T-helper 1 cell treated with Interleukin-12 subunit alpha and Interleukin-12 subunit beta and Interleukin-4 antibody, amounts not matched to agents 30 μg/mL and 1 μg/mL, for 36 hours (primary cell): ENCODE data around the gene GOLGA8N.
A peak's percentile ranks its signal among the peaks of the same experiment; 100 is the strongest.
"Not testable (repeated sequence)": the region's sequence is repeated elsewhere in the genome, so short reads cannot be mapped to it uniquely, and the experiment has no call there.

Source experiments
- H3K27ac Mint-ChIP-seq: one replicate; pipeline ENCODE4 v1.8.0; 2021; ENCODE audit warnings: mild to moderate bottlenecking, mixed read lengths
- H3K27me3 Mint-ChIP-seq: one replicate; pipeline ENCODE4 v1.8.0; 2021; ENCODE audit warnings: low read depth, mixed read lengths
- H3K36me3 Mint-ChIP-seq: one replicate; pipeline ENCODE4 v1.8.0; 2021; ENCODE audit warnings: low read depth, mixed read lengths
- H3K4me1 Mint-ChIP-seq: one replicate; pipeline ENCODE4 v1.8.0; 2021; ENCODE audit warnings: low read depth, mixed read lengths
- H3K4me3 Mint-ChIP-seq: one replicate; pipeline ENCODE4 v1.8.0; 2021; ENCODE audit warnings: mild to moderate bottlenecking, moderate library complexity, mixed read lengths
- H3K9me3 Mint-ChIP-seq: one replicate; pipeline ENCODE4 v1.8.0; 2021; ENCODE audit warnings: mixed read lengths

Gene GOLGA8N

DNA sequence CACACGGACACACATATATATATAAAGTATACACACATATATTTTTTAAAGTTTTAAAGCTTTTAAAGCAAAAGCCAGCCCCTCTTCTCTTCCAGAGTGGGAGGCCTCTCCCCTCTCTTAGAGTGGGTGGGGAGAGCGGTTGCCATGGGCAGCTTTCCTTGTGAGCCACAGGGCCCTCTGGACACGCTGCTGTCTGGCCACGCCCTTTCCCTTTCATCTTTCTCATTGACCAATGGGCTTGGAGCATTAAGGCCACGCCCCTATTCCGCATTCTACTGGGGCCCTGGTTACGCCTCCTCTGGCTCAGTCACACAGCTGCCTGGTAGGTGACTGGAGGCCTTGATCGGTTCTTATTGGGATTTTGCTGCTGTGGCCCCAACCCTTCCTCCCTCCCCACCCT, at the start of gene GOLGA8N:
Gene GOLGA8N, plus strand, starts transcription at position 306 of the 400 bp plus-strand sequence.
- H3K27ac Mint-ChIP-seq, H3K4me3 Mint-ChIP-seq, H3K9me3 Mint-ChIP-seq, H3K36me3 Mint-ChIP-seq, H3K27me3 Mint-ChIP-seq, H3K4me1 Mint-ChIP-seq: not testable (repeated sequence)

DNA sequence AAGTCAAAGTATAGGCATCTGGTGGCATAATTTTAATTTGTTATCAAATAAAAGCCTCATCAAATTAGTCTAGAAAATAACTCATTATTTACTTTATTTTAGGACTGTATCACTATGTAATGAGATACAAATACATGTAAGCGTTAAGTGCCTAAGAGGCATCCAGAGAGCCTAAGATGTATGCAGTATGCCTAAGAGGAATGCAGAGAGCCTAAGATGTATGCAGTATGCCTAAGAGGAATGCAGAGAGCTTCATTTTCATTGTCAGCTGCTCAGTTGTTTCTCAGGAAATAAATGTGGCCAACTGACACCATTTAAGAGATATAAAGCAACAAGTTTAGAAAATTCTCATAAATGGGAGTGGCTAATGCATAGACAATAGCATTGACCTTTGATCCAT, 49.8 kb upstream of the GOLGA8N start:
- H3K9me3 Mint-ChIP-seq, H3K36me3 Mint-ChIP-seq: not testable (repeated sequence)

DNA sequence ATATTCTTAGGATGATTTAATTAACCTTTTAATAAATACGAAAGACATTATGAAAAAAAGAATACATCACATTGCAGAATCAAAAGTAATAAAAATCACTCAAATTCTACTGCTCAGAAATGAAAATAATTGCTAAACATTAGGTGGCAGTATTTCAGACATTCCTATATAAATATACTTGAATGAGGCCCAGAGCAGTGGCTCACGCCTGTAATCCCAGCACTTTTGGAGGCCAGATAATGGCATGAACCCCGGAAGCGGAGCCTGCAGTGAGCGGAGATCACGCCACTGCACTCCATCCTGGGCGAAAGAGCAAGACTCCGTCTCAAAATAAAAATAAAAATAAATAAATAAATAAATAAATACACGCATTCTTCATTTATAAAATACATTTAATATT, 48.1 kb upstream of the GOLGA8N start:
- not testable (repeated sequence) for H3K27me3 Mint-ChIP-seq, H3K27ac Mint-ChIP-seq, H3K9me3 Mint-ChIP-seq, H3K36me3 Mint-ChIP-seq, H3K4me1 Mint-ChIP-seq, H3K4me3 Mint-ChIP-seq

More for the DNA sequence above, 49.8 kb upstream of the GOLGA8N start:
- not testable (repeated sequence) for H3K4me1 Mint-ChIP-seq, H3K27ac Mint-ChIP-seq, H3K4me3 Mint-ChIP-seq, H3K27me3 Mint-ChIP-seq

DNA sequence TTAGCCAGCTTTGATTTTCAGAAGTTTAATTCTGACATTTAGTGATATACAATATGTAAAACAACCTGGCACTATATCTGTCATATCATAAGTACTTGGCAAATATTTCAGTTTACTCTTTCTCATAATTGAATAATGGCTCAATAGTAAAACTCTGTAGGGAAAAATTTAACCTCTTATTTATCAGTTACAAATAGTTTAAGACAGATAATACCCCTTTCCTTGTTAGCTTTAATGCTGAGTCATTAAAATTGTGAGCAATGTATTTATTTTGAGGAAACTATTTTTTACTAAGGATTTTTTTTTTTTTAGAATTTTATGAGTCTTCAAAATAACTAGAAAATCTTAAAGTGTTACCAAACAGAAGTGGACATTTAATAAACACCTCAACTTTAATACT, 38.7 kb upstream of the GOLGA8N start:
- not testable (repeated sequence) for H3K4me1 Mint-ChIP-seq, H3K27ac Mint-ChIP-seq, H3K36me3 Mint-ChIP-seq, H3K27me3 Mint-ChIP-seq, H3K9me3 Mint-ChIP-seq, H3K4me3 Mint-ChIP-seq

DNA sequence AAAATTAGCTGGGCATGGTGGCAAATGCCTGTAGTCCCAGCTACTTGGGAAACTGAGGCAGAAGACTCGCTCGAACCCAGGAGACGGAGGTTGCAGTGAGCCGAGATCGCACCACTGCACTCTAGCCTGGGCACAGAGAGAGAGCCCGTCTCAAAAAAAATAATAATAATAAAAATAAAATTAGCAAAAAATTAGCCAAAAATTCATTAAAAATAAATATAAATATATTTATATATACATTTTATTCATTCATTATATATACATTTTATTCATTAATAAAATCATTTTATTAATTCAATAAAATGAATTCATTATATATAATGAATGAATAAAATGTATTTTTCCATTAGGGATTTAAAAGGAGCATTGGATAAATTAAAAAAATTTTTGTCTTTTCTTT, 31.1 kb upstream of the GOLGA8N start:
- not testable (repeated sequence) for H3K4me3 Mint-ChIP-seq, H3K36me3 Mint-ChIP-seq, H3K4me1 Mint-ChIP-seq, H3K27me3 Mint-ChIP-seq, H3K9me3 Mint-ChIP-seq, H3K27ac Mint-ChIP-seq

DNA sequence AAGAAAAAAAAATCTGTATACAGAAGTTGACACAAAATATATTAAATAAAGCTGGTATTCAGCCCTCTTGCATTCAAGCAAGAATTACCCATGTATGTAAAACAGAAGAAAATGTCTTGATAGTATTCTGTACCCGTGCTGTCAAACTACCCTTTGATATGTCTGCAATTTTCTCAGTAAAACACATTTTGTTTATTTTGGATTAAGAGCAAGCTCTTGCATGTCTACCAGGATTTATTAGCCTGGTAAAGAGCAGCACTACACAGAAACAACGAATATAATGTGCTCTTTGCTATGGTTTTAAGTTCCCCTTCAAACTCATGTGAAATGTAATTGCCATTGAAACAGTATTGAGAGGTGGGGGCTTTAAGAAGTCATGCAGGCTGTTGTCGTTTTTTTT, 24.3 kb upstream of the GOLGA8N start:
- not testable (repeated sequence) for H3K9me3 Mint-ChIP-seq, H3K4me3 Mint-ChIP-seq, H3K27ac Mint-ChIP-seq, H3K4me1 Mint-ChIP-seq, H3K27me3 Mint-ChIP-seq, H3K36me3 Mint-ChIP-seq

DNA sequence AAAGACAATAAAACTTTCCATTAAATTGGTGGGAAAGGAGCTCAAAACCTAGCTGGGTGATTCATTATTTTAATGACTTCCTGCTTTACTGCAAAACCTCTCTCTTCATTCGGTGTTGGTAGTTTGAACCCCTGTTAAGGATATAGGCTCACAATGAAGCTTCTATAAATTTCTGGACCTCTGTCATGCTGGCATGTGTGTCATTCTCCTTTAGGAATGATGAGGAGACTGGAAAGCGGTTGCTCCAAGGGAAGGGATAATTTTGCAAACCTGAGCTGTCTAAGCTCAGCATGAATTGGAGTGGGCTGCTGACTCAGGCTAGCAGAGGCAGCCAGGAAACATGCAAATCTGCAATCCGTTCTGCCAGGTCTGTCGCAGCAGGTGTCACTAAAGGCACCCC, 14.8 kb upstream of the GOLGA8N start:
- H3K9me3 Mint-ChIP-seq: not testable (repeated sequence)
- peak overlapping the region; percentile 89 for H3K27ac Mint-ChIP-seq

DNA sequence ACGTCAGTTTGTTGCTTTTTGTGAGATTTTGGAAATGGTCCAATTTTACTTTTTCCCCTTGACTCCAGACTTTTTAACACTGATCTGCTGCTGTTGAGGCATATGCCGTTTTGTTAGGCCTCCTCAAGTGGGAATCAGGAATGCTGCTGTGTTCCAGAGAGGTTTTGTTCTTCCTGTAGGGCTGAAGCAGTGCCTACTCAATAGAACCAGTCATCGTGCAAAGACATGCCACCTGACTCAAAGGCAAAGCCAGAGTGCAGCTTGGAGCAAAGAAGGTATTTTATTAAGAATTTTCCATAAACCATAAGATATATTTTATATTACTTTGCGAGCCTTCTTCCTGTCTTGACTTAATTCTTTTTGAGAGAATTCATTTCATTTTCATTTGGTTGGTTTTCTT, 7.4 kb upstream of the GOLGA8N start:
- not testable (repeated sequence) for H3K4me1 Mint-ChIP-seq, H3K36me3 Mint-ChIP-seq, H3K4me3 Mint-ChIP-seq, H3K9me3 Mint-ChIP-seq, H3K27ac Mint-ChIP-seq, H3K27me3 Mint-ChIP-seq

More for the DNA sequence above, 14.8 kb upstream of the GOLGA8N start:
- not testable (repeated sequence) for H3K36me3 Mint-ChIP-seq, H3K27me3 Mint-ChIP-seq, H3K4me1 Mint-ChIP-seq
- peak overlapping the region; percentile 71 for H3K4me3 Mint-ChIP-seq

DNA sequence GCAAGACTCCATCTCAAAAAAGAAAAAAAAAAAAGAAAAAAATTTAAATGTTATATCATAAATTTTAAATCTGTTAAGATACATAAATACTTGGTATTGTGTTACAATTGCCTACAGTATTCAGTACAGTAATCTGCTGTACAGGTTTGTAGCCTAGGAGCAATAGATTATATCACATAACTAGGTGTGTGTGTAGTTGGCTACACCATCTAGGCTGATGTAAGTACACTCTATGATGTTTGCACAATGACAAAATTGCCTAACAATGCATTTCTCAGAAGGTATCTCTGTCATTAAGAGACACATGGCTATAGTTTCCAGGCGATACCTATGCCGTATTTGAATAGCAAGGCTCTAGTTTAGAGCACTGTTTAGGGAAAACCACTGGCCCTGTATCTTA, 16.3 kb downstream of the GOLGA8N start:
- H3K4me1 Mint-ChIP-seq, H3K4me3 Mint-ChIP-seq, H3K36me3 Mint-ChIP-seq, H3K9me3 Mint-ChIP-seq, H3K27ac Mint-ChIP-seq, H3K27me3 Mint-ChIP-seq: not testable (repeated sequence)

DNA sequence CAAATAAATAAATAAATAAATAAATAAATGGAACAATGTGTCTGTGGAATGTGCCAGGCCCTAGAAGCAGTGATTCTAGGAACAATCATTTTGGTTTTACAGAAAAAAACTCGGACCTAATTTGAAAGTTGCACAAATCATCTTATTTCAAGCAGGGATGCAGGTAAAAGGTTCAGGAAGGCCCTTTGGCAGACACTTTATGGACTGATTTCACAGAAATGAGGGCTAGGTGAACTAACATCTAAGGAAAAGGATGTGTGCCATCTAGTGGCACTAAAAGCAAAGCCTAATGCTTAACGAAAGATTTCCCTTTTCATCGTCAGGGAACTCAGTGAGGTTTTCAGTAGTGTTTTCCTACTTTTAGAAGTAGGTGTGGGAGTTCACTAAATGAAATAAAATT, 17.5 kb downstream of the GOLGA8N start:
- not testable (repeated sequence) for H3K27me3 Mint-ChIP-seq, H3K9me3 Mint-ChIP-seq, H3K4me1 Mint-ChIP-seq, H3K4me3 Mint-ChIP-seq, H3K27ac Mint-ChIP-seq, H3K36me3 Mint-ChIP-seq

DNA sequence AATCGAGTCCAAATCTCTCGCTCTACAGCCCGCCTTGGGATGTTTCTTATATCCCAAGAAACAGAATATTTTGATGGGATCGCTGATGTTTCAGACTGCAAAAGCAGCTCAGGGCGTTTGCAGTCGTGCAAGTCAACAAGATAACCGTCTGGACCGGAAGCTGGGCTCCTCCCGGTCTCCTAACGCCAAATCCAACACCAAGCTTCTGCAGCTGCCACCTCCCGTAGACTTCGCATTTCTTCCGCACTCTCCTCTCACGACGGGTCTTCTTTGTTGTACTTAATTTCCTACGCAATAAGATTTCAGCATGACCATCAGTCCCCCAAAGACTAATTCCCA, 21.4 kb downstream of the GOLGA8N start:
- Mint-ChIP-seq H3K4me1 (peaks cover 20% of the 10 kb centered on the region), H3K27ac (peak overlapping the region; percentile 95), H3K36me3 (peaks cover 14% of the 10 kb centered on the region), H3K4me3 (peak overlapping the region; percentile 96)
- H3K9me3 Mint-ChIP-seq, H3K27me3 Mint-ChIP-seq: not testable (repeated sequence)

DNA sequence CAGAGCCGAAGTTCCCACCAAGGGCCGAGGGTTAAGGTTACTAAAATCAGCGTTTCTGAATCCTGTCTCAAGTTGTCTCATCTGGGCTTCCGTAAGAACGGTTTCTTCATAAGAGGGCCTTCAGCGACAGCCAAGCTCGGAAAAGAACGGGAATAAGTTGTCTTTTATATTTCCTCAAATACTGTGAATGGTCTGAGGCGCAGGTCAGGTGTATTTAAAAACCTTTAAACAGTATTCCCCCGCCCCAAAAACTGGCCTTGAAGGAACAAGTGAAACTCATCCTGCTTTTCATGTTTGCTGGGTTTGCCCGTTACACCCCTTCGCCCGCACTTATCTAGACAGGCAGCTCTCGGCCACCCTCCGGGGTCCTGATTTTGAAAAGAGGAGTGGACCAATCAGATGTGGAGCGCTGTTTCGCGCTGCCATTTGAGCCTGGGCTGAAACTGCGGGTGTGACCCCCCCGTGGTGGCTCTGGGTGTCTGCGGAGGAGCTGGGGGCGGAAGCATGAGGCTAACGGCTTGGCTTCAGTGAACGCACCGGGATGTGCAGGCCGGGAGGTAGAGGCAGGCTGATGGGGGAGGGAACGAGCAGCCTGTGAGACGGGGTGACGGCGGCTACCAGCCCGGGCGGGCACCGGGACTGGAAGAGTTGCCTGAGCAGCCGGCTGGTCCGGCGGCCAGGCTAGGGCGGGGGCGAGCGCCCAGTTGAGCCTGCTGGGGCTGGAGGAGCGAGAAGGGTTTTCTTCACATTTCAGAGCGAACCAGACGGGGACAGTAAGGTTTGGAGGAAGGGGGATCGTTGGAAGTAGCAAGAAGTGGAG, 22.0 kb downstream of the GOLGA8N start, which contains the start of gene ARHGAP11A:
Gene ARHGAP11A, plus strand, starts transcription at position 454 of the 820 bp plus-strand sequence. CDS start 708 bp downstream, outside the sequence.
- Mint-ChIP-seq H3K4me1 (peaks cover 20% of the 10 kb centered on the region), H3K4me3 (peak within 1 kb of the TSS; percentile 96), H3K27ac (peak within 1 kb of the TSS; percentile 95), H3K36me3 (peaks cover 14% of the 10 kb centered on the region)
- not testable (repeated sequence) for H3K9me3 Mint-ChIP-seq, H3K27me3 Mint-ChIP-seq

DNA sequence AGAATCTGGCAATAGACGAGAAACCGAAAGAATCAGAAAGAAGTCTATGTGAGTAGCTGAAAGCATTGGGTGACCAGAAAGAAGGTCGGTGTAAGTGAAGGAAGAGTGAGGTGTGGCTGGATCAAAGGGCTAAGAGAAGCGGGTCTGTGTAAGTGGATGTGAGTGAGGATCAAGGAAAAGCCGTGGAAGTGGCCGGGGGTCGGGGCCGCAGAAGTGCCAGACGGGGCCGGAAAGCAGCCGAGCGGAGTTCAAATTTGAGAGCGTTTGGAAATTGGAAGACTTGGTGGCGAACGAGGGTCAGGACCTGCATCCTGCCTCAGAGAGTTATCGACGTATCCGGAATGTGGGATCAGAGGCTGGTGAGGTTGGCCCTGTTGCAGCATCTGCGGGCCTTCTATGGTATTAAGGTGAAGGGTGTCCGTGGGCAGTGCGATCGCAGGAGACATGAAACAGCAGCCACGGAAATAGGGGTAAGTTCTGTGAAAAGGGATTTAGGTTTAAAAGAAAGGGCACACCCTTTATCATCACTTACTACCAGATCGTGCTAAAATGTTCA, 22.7 kb downstream of the GOLGA8N start:
- peaks cover 18% of the 10 kb centered on the region for H3K4me1 Mint-ChIP-seq
- peak overlapping the region; percentile 95 for H3K27ac Mint-ChIP-seq
- not testable (repeated sequence) for H3K27me3 Mint-ChIP-seq, H3K9me3 Mint-ChIP-seq
- peaks cover 14% of the 10 kb centered on the region for H3K36me3 Mint-ChIP-seq
- H3K4me3 Mint-ChIP-seq: peak overlapping the region; percentile 96

DNA sequence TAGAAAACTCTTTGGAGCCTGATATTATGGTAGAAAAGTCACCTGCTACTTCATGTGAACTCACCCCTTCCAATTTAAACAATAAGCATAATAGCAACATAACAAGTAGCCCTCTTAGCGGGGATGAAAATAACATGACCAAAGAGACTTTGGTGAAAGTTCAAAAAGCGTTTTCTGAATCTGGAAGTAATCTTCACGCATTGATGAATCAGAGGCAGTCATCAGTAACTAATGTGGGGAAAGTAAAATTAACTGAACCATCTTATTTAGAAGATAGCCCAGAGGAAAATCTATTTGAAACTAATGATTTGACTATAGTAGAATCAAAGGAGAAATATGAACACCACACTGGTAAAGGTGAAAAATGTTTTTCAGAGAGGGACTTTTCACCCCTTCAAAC, 43.2 kb downstream of the GOLGA8N start:
- no peak overlapping the region for H3K4me3 Mint-ChIP-seq
- H3K27ac Mint-ChIP-seq: no peak overlapping the region
- no peaks in the 10 kb centered on the region for H3K9me3 Mint-ChIP-seq
- H3K36me3 Mint-ChIP-seq: peaks cover 44% of the 10 kb centered on the region
- peaks cover 5% of the 10 kb centered on the region for H3K4me1 Mint-ChIP-seq
- no peaks in the 10 kb centered on the region for H3K27me3 Mint-ChIP-seq

DNA sequence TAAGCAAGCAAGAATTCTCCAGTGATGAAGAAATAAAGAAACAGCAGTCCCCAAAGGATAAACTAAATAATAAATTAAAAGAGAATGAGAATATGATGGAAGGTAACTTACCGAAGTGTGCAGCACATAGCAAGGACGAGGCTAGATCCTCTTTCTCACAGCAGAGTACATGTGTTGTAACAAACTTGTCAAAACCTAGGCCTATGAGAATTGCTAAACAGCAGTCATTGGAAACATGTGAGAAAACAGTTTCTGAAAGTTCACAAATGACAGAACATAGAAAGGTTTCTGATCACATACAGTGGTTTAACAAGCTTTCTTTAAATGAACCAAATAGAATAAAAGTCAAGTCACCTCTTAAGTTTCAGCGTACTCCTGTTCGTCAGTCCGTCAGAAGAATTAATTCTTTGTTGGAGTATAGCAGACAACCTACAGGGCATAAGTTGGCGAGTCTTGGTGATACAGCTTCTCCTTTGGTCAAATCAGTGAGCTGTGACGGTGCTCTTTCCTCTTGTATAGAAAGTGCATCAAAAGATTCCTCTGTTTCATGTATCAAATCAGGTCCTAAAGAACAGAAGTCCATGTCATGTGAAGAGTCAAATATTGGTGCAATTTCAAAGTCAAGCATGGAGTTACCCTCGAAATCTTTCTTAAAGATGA, 43.8 kb downstream of the GOLGA8N start:
- no peak overlapping the region for H3K27ac Mint-ChIP-seq
- H3K36me3 Mint-ChIP-seq: peaks cover 44% of the 10 kb centered on the region
- H3K4me3 Mint-ChIP-seq: no peak overlapping the region
- H3K27me3 Mint-ChIP-seq: no peaks in the 10 kb centered on the region
- H3K9me3 Mint-ChIP-seq: no peaks in the 10 kb centered on the region
- H3K4me1 Mint-ChIP-seq: peaks cover 8% of the 10 kb centered on the region
